ENCODE measurements around the gene CRMP1. TPM values are rescaled to one million over a fixed set of nuclear protein-coding genes. Genes with fewer than 3 reads are reported as not detected.

CRMP1 gene
- total RNA-seq, 1 donor from 2014 or later = 7.3 TPM

- DNase-seq = no peak
These were observed 26.7 kb upstream of the CRMP1 start for GRCh38 chr4:5919571-5919970.

GRCh38 chr4:5919044-5919443 is 26.2 kb upstream of the CRMP1 start:
- DNase-seq = no peak

- no peak for DNase-seq
These were observed 25.6 kb upstream of the CRMP1 start for GRCh38 chr4:5918331-5918985.

GRCh38 chr4:5917672-5918071 is 24.8 kb upstream of the CRMP1 start:
- no peak for DNase-seq

- no peak for DNase-seq
These were observed 23.3 kb upstream of the CRMP1 start for GRCh38 chr4:5916229-5916628.

GRCh38 chr4:5913454-5913853 is 20.6 kb upstream of the CRMP1 start:
- no peak for DNase-seq

GRCh38 chr4:5912614-5913019 is 19.7 kb upstream of the CRMP1 start:
- DNase-seq = no peak

GRCh38 chr4:5908876-5909427 is 16.1 kb upstream of the CRMP1 start:
- no peak for DNase-seq

GRCh38 chr4:5906191-5906590 is 13.3 kb upstream of the CRMP1 start:
- DNase-seq = no peak

GRCh38 chr4:5905714-5906113 is 12.8 kb upstream of the CRMP1 start:
- no peak for DNase-seq

GRCh38 chr4:5900844-5901243 is 8.0 kb upstream of the CRMP1 start:
- DNase-seq = no peak

GRCh38 chr4:5899881-5900280 is 7.0 kb upstream of the CRMP1 start:
- no peak for DNase-seq

- no peak for DNase-seq
These were observed 6.5 kb upstream of the CRMP1 start for GRCh38 chr4:5899396-5899795.

GRCh38 chr4:5897674-5898073 is 4.8 kb upstream of the CRMP1 start:
- DNase-seq = no peak

- DNase-seq = no peak
These were observed 2.4 kb upstream of the CRMP1 start for GRCh38 chr4:5895287-5895686.

GRCh38 chr4:5894266-5894665 is 1.4 kb upstream of the CRMP1 start:
- no peak for DNase-seq

- no peak for DNase-seq
These were observed 705 bp upstream of the CRMP1 start for GRCh38 chr4:5893591-5893990.

- DNase-seq = no peak
These were observed 423 bp downstream of the CRMP1 start for GRCh38 chr4:5892323-5893003.

- no peak for DNase-seq
These were observed 1.1 kb downstream of the CRMP1 start for GRCh38 chr4:5891563-5892322.

- DNase-seq = peak; percentile 61
These were observed 2.7 kb downstream of the CRMP1 start for GRCh38 chr4:5890063-5890727.

GRCh38 chr4:5889002-5889696 is 3.7 kb downstream of the CRMP1 start:
- no peak for DNase-seq
